ENCODE data around the gene NUMBL.

DNA sequence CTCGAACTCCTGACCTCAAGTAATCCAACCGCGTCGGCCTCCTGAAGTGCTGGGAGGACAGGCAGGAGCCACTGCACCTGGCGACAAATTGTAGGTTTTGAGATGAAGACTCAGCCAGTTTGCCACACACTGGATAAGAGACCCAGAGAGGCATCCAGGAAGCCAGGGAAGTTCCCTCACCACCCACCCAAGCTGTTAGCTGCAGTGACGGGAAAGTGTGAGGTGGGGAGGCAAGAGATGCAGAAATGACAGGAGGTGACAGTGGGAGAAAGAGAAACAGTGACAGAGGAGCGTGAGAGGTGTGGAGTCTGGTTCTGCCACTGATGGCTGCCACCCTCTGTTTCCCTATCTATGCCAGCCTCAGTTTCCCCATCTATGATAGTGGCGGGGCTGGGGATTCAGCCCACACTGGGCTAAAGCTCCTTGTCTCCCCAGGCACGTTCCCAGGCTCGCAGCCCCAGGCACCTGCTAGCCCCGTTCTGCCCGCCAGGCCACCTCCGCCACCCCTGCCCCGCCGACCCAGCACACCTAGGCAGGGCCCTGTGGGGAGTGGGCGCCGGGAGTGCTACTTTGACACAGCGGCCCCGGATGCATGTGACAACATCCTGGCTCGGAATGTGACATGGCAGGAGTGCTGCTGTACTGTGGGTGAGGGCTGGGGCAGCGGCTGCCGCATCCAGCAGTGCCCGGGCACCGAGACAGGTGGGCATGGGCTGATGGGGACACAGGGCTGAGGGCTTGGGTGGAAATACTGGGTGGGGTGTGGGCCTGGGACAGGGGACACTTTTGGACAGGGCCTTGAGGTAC, 68.3 kb downstream of the NUMBL start:
- no peak for TF ChIP-seq ZNF264 (CRISPR knock-in tag; IDR thresholded peaks at IDR 0.05)
- no peak for TF ChIP-seq SRSF9 (IDR thresholded peaks at IDR 0.05; ENCODE audit: borderline replicate concordance, insufficient read depth, low read depth, low read length, poor library complexity, severe bottlenecking)
- no peak for TF ChIP-seq ZZZ3 (CRISPR knock-in tag; IDR thresholded peaks at IDR 0.05; ENCODE audit: borderline replicate concordance)
- TF ChIP-seq CTCF (CRISPR knock-in tag; IDR thresholded peaks at IDR 0.05) = no peak
- TF ChIP-seq POLR2A (IDR thresholded peaks at IDR 0.05; ENCODE audit: insufficient read depth in 1 of 2, low read depth in 2 of 2, low read length in 2 of 2) = no peak
- TF ChIP-seq EZH2 (conservative IDR thresholded peaks at IDR 0.05; ENCODE audit: low read depth, low read length) = no peak
- TF ChIP-seq ISX (CRISPR knock-in tag; conservative IDR thresholded peaks at IDR 0.05) = no peak
- TF ChIP-seq ZNF234 (CRISPR knock-in tag; conservative IDR thresholded peaks at IDR 0.05) = no peak
- TF ChIP-seq, protein P1, sequence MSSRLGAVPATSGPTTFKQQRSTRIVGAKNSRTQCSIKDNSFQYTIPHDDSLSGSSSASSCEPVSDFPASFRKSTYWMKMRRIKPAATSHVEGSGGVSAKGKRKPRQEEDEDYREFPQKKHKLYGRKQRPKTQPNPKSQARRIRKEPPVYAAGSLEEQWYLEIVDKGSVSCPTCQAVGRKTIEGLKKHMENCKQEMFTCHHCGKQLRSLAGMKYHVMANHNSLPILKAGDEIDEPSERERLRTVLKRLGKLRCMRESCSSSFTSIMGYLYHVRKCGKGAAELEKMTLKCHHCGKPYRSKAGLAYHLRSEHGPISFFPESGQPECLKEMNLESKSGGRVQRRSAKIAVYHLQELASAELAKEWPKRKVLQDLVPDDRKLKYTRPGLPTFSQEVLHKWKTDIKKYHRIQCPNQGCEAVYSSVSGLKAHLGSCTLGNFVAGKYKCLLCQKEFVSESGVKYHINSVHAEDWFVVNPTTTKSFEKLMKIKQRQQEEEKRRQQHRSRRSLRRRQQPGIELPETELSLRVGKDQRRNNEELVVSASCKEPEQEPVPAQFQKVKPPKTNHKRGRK (CRISPR knock-in tag; IDR thresholded peaks at IDR 0.05) = no peak

Data from HepG2 (cell line).